GM21367 (cell line): ENCODE data around the gene OOEP.
A peak's percentile ranks its signal among the peaks of the same experiment; 100 is the strongest.
"Not testable (repeated sequence)": the region's sequence is repeated elsewhere in the genome, so short reads cannot be mapped to it uniquely, and the experiment has no call there.

Experiments used
- ATAC-seq: cut with Tn5 transposase; IDR thresholded peaks from one replicate; pipeline ENCODE4 v1.9.1; 2021; ENCODE audit not compliant: unreplicated experiment

The OOEP gene

GRCh38 chr6:73369563-73369962, at the start of gene OOEP:
Gene OOEP (minus strand): TSS chr6:73369897. CDS start chr6:73369792, 105 bp downstream.
- ATAC-seq = no peak

DNA sequence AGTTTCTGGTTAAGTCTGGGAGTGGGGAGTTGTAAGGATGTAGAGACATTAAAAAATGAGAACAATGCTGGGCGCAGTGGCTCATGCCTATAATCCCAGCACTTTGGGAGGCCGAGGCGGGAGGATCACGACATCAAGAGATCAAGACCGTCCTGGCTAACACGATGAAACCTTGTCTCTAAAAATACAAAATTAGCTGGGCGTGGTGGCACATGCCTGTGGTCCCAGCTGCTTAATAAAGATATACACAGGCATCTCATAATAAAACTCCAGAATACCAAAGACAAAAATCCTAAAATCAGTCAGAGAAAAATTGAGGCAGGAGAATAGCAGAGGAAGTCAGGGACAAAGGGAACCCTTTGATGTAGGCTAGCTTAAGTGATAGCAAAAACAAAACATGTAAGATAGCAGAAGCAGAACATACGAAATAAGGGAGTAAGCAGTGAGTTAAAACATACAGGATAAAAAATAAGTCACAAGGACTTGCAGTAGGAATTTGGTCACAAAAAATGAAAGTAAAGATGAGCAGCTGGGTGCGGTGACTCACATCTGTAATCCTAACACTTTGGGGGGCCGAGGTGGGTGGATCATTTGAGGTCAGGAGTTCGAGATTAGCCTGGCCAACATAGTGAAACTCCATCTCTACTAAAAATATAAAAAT, 48.5 kb upstream of the OOEP start:
- ATAC-seq = no peak

DNA sequence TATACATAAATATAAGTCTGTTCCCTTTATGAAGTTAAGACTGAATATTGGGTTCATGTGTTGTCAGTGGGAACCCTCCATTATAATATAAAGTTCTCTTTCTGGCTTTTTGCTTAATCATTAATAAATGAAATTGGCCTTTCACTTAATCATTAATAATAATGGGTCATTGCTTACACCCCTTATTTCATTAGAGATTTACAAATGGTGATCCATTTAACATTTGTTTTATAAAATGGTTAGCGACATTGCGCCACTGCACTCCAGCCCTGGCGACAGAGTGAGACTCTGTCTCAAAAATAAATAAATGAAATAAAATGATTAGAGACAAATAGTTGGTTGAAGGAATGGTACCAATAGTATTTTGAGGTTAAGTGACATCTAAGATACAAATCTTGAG, 43.4 kb upstream of the OOEP start:
- no peak for ATAC-seq

DNA sequence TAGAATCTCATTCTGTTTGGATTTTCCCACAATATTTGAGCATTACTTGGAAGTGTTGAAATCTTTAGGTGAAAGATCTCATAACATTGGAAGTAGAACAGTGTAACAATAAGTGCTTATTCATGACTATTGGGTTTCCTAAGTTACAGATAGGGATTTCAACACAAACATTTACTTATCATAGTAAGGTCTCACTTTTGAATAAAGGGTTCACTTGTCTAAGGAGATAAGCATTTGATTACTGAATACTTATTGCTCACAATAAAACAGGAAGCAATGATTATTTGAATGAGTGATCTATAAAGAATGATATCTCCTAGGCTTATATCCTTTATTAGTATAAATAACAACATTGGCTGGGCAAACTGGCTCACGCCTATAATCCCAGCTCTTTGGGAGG, 39.7 kb upstream of the OOEP start:
- ATAC-seq = no peak

DNA sequence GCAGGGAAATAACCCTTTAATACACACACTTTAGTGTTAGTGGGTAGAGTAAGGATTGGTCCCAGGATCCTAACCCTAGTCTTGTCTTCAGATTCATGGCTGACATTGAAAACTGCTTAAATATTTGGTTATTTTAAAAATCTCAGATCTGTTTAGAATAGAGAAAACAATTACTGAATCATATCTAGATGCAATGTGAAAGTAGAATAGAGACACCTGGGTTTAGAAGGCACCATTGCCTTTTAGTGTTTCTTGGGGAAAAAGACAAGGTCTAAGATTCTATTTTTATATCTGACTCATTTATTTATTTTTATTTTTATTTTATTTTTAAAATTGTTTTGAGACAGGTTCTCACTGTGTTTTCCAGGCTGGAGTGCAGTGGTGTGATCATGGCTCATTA, 31.0 kb upstream of the OOEP start:
- ATAC-seq = no peak

DNA sequence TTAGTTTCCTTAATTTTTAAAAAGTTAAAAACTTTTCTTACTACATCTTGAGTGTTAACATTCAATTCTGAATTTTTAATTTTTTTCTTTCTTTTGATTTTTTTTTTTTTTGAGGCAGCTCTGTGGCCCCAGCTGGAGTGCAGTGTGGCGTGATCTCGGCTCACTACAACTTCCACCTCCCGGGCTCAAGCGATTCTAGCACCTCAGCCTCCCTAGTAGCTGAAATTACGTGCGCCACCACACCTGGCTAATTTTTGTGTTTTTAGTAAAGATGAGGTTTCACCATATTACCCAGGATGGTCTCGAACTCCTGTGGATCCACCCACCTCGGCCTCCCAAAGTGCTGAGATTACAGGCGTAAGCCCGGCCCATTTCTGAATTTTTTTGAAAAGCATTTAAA, 26.2 kb upstream of the OOEP start:
- ATAC-seq = no peak

DNA sequence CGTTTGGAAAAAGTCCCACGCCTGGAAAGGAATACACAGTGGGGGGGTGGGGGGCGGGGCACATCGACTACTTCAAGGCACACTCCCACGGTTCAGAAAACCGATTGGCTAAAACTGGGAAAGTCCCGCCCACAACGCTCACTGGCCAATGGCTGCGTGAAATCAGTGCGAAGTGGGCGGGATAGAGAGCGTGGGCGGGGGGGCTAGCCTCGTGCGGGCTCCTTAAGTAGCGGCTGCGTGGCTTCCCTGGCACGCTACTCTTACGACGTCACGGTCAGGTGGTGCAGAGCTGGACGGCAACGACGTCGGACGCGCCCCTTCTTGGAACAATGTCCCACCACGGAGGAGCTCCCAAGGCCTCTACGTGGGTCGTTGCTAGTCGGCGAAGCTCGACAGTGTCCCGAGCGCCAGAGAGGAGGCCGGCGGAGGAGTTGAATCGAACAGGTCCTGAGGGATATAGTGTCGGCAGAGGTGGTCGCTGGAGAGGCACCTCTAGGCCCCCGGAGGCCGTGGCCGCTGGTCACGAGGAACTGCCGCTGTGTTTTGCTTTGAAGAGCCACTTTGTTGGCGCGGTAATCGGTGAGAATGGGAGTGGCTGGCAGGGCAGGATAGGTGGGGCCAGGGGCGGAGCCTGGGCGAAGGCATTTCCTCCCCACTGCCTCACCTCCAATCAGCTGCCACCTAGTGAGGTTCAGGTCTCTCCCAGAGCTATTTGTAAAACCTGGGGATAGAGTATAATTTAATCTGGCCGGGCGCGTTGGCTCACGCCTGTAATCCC, 25.1 kb upstream of the OOEP start, which contains the start of gene DDX43:
Gene DDX43, plus strand, starts transcription at position 252 of the 778 bp plus-strand sequence. Its CDS starts 78 bp downstream, at position 330.
- no peak for ATAC-seq

DNA sequence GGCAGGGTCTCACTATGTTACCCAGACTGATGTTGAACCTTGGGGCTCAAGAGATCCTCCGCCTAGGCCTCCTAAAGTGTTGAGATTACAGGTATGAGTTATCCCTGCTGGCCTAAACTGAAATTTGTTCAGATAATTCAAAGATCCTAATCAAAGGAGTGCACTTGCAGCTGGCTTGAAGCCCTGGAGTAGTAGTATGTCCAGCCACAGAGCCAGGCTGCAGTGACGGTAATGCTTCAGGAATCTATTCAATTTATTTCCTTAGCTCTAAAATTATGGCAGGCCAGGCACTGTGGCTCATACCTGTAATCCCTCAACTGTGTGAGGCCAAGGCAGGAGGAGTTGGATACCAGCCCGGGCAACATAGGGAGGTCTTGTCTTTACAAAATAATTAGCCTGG, 23.6 kb upstream of the OOEP start:
- ATAC-seq = no peak

DNA sequence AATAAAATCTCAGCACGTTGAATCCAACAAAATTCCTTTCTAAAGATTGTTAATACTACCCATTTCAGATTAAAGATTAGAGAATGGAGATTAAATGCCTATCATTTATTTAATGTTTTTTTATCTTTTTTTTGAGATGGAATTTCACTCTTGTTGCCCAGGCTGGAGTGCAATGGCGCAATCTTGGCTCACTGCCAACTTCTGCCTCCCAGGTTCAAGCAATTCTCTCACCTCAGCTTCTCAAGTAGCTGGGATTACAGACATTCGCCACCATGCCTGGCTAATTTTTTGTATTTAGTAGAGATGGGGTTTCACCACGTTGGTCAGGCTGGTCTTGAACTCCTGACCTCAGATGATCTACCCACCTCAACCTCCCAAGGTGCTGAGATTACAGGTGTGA, 22.5 kb upstream of the OOEP start:
- ATAC-seq = not testable (repeated sequence)

DNA sequence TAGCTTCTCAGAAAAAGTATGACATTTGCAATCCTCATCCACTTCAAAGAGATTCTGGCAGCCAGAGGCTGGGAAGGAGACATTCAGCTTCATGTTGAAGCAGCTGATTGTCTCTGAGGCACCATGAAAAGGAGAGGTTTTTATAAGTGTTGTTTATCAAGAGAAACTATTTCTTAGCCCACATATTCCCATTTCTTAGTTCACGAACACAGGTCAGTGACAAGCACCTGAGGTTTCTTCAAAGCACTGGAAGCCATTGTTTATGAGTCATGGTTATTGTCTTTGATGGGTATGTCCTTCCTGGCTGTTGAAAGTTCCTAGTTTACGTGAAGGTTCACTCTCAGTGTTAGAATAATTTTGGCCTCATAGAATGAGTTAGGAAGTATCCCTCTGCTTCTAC, 22.0 kb upstream of the OOEP start:
- no peak for ATAC-seq

DNA sequence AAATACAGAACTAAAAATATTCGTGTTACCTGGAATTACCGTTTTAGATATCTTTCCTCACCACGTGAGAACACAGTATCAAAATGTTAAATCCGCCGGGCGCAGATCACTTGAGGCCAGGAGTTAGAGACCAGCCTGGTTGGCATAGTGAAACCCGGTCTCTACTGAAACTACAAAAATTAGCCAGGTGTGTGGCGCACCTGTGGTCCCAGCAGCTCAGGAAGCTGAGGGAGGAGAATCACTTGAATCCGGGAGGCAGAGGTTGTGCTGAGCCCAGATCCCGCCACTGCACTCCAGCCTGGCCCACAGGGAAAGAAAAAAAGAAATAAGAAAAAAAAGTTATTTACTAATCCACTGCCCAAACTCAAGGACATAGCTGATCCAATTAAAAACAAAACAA, 20.2 kb upstream of the OOEP start:
- no peak for ATAC-seq

DNA sequence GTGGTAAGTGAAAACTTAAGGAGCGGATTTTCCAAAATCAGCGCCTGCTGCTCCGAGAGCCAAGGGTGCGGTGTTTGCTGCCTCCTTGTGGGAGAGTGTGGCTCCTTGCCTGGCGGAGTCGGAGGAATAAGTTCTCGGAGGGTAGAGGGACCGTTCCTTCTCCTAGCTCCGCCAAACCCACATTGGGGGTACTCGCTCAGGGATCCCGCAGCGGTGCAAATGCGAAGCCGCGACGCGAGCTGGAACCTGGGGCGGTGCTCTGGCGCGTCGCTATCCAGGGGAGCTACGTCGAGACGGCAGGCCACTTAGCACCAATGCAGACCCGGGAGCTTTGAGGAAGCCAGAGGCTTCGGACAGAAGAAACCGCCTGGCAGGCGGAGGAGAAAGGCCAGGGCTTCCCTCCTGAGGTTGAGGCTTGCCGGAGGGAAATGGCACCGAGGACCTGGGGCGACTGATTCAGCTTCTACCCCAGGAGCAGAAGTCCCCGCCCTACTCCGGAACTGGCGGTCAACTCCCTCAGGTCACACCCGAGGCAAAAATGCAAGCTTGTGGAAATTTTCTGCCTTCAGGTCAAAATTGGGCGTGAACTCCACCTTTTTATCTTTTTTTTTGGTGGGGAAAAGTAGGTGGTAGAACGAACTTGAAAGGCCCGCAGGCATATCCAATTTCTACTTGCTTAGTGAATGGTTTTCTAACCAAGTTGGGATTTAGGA, 19.3 kb upstream of the OOEP start:
- ATAC-seq = peak; percentile 82

GRCh38 chr6:73388433-73388799, 18.7 kb upstream of the OOEP start:
- ATAC-seq = peak; percentile 10

GRCh38 chr6:73382462-73383113, 12.9 kb upstream of the OOEP start:
- no peak for ATAC-seq

DNA sequence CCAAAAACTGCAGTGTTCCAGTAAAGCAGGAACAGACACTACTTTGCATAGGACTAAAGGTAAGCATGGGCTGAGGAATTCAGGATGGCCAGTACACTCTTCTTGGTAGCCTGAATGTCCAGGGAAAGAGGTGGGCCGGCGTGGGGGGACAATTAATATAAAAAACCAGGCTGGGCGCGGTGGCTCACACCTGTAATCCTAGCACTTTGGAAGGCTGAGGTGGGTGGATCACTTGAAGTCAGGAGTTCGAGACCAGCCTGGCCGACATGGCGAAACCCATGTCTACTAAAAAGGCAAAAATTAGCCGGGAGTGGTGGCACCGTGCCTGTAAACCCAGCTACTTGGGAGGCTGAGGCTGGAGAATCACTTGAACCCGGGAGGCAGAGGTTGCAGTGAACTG, 11.8 kb upstream of the OOEP start:
- not testable (repeated sequence) for ATAC-seq

- ATAC-seq = no peak
Observed at GRCh38 chr6:73377225-73377624, 7.5 kb upstream of the OOEP start.

DNA sequence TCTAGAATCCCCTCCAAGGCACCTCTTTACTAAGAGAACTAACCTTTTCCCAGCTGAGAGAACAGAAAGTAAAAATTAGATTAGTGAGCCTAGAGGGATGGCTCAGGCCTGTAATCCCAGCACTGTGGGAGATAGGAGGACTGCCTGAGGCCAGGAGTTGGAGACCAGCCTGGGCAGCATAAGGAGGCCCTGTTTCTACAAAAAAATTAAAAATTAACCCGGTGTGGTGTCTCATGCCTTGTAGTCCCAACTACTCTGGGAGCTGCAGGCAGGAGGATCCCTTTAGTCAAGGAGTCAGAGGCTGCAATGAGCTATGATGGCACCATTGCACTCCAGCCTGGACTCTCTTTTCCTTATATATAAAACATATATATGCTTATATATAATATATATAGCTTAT, 5.5 kb upstream of the OOEP start:
- no peak for ATAC-seq

DNA sequence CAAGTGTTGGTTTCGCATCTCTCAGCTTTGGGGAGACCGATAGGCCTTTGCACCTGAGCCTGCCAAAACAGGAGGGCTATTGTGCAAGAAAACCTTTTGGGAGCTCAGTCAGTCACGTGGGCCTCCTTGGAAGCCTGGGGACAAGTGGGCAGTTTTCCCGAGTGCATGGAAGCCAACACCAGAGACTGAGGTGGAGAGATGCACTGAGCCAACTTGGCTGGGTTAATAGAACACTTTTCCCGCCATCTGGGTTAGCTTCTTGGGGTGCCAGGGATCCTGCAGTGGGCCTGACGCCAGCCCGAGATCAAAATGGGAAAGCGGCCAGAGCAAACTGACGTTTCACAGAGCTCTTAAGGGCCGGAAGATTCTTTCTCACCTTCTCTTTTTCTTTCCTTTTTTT, 2.8 kb upstream of the OOEP start:
- ATAC-seq = no peak

- ATAC-seq = no peak
Observed at GRCh38 chr6:73371984-73372383, 2.3 kb upstream of the OOEP start.

DNA sequence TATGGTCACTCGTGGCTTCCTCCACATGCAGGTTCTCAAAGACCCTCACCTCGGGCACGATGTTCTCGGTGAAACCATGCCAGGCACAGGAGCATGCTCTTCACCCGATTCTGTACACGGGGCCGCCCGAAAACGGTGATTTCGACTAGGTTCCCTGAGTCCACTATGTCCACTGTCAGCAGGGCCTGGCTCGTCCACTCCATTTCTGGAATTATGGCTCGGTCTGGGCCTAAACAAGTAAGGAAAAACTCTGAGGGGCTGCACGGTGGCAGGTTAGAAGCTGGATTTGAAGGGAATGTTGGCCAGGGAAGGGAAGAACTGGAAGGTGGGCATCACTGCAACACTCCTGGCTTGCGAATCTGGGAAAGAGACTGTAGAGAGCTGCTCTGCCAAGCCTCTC, 540 bp downstream of the OOEP start:
- no peak for ATAC-seq

DNA sequence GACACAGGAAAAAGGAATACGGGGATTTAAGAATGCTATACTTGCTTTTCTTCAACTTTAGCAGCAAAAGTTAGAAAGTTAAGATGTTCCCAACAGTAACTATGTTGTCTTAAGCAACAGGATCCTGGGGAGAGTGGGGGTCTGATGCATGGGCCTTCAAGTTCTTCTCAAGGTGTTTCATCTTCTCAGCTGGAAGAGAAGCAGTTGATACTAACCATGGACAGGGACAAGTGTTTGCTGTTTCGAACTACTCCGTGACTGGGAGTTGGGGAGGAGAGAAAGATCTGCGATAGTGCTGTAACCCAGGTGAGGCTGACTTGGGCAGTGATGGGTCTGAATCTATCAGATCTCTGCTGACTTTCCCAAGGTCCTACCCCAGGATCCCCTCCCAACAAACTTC, 1.0 kb downstream of the OOEP start:
- ATAC-seq = no peak
